GM23338 (cell line): ENCODE data around the gene UBL4A.

Experiments
- CREB1 ChIP-seq: fragments of 250-450 bp; sonication (Bioruptor Pico); IDR thresholded peaks from 2 replicates; pipeline ENCODE4 v1.5.0; 2020; ENCODE audit warnings: low read depth, mild to moderate bottlenecking, moderate library complexity
- EZH2 ChIP-seq: fragments of 200-600 bp; sonication (generic); IDR thresholded peaks from one replicate; pipeline ENCODE4 v1.8.0; 2017; ENCODE audit warnings: antibody characterized with exemption, mild to moderate bottlenecking, low read depth; ENCODE audit not compliant: unreplicated experiment
- EZH2phosphoT487 ChIP-seq: fragments of 200-600 bp; sonication (generic); IDR thresholded peaks from one replicate; pipeline ENCODE4 v1.8.1; 2018; ENCODE audit warnings: antibody characterized with exemption; ENCODE audit not compliant: unreplicated experiment
- JUNB ChIP-seq: IDR thresholded peaks from one replicate; pipeline ENCODE4 v1.6.1; 2016; ENCODE audit warnings: antibody characterized with exemption; ENCODE audit not compliant: unreplicated experiment
- NANOG ChIP-seq: IDR thresholded peaks from 2 replicates; pipeline ENCODE4 v1.6.1; 2016; ENCODE audit warnings: antibody characterized with exemption, borderline replicate concordance
- POLR2AphosphoS5 ChIP-seq: IDR thresholded peaks from 2 replicates; pipeline ENCODE4 v1.6.1; 2016; ENCODE audit warnings: antibody characterized with exemption, low read depth
- STAT1 ChIP-seq: IDR thresholded peaks from one replicate; pipeline ENCODE4 v1.6.1; 2016; ENCODE audit warnings: antibody characterized with exemption; ENCODE audit not compliant: unreplicated experiment
- ZNF114 ChIP-seq: fragments of 250-450 bp; sonication (Bioruptor Pico); IDR thresholded peaks from 2 replicates; pipeline ENCODE4 v1.5.0; 2020; ENCODE audit warnings: mild to moderate bottlenecking, moderate library complexity
- ZNF331 ChIP-seq: fragments of 250-450 bp; sonication (Bioruptor Pico); IDR thresholded peaks from 2 replicates; pipeline ENCODE4 v1.5.0; 2020; ENCODE audit warnings: low read depth, mild to moderate bottlenecking, moderate library complexity
- TF ChIP-seq, protein P1 (sequence below), 2 experiments: fragments of 200-600 bp in 1 of 2; sonication (generic) in 1 of 2; conservative IDR thresholded peaks; 2 replicates each; pipeline versions ENCODE4 v1.5.1 to v1.6.1; 2016 to 2017; ENCODE audit warnings: antibody characterized with exemption in 2 of 2, low read depth in 2 of 2, mild to moderate bottlenecking in 2 of 2, moderate library complexity in 1 of 2
- TF ChIP-seq, protein P2 (sequence below): IDR thresholded peaks from one replicate; pipeline ENCODE4 v1.6.1; 2018; ENCODE audit warnings: antibody characterized with exemption; ENCODE audit not compliant: unreplicated experiment
- TF ChIP-seq, protein P3 (sequence below): IDR thresholded peaks from 2 replicates; pipeline ENCODE4 v1.6.1; 2016; ENCODE audit warnings: antibody characterized with exemption
- TF ChIP-seq, protein P4 (sequence below): fragments of 250-450 bp; sonication (Bioruptor Pico); IDR thresholded peaks from 2 replicates; pipeline ENCODE4 v1.5.0; 2020; ENCODE audit warnings: mild to moderate bottlenecking, moderate library complexity

DNA sequence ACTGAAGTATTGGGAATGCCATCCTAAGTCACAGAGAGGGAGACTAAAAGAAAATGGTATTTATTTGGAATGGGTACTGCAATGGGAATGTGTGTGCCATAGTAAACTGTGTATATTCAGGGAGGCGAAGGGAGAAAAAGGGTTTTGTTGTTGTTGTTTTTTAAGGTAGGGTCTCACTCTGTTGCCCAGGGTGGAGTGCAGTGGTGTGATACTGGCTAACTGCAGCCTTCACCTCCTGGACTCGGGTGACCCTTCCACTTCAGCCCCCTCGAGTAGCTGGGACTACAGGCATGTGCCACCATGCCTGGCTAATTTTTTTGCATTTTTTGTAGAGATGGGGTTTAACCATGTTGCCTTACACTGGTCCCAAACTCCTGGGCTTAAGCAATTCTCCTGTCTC, 8.3 kb upstream of the UBL4A start:
- TF ChIP-seq ZNF114 (CRISPR knock-in tag) (no peak), EZH2phosphoT487 (no peak), EZH2 (no peak), POLR2AphosphoS5 (no peak), NANOG (no peak), ZNF331 (CRISPR knock-in tag) (no peak), CREB1 (no peak), STAT1 (no peak), JUNB (no peak)
- TF ChIP-seq, protein P1, sequence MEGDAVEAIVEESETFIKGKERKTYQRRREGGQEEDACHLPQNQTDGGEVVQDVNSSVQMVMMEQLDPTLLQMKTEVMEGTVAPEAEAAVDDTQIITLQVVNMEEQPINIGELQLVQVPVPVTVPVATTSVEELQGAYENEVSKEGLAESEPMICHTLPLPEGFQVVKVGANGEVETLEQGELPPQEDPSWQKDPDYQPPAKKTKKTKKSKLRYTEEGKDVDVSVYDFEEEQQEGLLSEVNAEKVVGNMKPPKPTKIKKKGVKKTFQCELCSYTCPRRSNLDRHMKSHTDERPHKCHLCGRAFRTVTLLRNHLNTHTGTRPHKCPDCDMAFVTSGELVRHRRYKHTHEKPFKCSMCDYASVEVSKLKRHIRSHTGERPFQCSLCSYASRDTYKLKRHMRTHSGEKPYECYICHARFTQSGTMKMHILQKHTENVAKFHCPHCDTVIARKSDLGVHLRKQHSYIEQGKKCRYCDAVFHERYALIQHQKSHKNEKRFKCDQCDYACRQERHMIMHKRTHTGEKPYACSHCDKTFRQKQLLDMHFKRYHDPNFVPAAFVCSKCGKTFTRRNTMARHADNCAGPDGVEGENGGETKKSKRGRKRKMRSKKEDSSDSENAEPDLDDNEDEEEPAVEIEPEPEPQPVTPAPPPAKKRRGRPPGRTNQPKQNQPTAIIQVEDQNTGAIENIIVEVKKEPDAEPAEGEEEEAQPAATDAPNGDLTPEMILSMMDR (conservative IDR thresholded peaks at IDR 0.05; ENCODE audit: low read depth in 2 of 2), result no peak
- TF ChIP-seq, protein P2, sequence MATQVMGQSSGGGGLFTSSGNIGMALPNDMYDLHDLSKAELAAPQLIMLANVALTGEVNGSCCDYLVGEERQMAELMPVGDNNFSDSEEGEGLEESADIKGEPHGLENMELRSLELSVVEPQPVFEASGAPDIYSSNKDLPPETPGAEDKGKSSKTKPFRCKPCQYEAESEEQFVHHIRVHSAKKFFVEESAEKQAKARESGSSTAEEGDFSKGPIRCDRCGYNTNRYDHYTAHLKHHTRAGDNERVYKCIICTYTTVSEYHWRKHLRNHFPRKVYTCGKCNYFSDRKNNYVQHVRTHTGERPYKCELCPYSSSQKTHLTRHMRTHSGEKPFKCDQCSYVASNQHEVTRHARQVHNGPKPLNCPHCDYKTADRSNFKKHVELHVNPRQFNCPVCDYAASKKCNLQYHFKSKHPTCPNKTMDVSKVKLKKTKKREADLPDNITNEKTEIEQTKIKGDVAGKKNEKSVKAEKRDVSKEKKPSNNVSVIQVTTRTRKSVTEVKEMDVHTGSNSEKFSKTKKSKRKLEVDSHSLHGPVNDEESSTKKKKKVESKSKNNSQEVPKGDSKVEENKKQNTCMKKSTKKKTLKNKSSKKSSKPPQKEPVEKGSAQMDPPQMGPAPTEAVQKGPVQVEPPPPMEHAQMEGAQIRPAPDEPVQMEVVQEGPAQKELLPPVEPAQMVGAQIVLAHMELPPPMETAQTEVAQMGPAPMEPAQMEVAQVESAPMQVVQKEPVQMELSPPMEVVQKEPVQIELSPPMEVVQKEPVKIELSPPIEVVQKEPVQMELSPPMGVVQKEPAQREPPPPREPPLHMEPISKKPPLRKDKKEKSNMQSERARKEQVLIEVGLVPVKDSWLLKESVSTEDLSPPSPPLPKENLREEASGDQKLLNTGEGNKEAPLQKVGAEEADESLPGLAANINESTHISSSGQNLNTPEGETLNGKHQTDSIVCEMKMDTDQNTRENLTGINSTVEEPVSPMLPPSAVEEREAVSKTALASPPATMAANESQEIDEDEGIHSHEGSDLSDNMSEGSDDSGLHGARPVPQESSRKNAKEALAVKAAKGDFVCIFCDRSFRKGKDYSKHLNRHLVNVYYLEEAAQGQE, result no peak
- TF ChIP-seq, protein P3, sequence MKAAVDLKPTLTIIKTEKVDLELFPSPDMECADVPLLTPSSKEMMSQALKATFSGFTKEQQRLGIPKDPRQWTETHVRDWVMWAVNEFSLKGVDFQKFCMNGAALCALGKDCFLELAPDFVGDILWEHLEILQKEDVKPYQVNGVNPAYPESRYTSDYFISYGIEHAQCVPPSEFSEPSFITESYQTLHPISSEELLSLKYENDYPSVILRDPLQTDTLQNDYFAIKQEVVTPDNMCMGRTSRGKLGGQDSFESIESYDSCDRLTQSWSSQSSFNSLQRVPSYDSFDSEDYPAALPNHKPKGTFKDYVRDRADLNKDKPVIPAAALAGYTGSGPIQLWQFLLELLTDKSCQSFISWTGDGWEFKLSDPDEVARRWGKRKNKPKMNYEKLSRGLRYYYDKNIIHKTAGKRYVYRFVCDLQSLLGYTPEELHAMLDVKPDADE, result no peak
- TF ChIP-seq, protein P4, sequence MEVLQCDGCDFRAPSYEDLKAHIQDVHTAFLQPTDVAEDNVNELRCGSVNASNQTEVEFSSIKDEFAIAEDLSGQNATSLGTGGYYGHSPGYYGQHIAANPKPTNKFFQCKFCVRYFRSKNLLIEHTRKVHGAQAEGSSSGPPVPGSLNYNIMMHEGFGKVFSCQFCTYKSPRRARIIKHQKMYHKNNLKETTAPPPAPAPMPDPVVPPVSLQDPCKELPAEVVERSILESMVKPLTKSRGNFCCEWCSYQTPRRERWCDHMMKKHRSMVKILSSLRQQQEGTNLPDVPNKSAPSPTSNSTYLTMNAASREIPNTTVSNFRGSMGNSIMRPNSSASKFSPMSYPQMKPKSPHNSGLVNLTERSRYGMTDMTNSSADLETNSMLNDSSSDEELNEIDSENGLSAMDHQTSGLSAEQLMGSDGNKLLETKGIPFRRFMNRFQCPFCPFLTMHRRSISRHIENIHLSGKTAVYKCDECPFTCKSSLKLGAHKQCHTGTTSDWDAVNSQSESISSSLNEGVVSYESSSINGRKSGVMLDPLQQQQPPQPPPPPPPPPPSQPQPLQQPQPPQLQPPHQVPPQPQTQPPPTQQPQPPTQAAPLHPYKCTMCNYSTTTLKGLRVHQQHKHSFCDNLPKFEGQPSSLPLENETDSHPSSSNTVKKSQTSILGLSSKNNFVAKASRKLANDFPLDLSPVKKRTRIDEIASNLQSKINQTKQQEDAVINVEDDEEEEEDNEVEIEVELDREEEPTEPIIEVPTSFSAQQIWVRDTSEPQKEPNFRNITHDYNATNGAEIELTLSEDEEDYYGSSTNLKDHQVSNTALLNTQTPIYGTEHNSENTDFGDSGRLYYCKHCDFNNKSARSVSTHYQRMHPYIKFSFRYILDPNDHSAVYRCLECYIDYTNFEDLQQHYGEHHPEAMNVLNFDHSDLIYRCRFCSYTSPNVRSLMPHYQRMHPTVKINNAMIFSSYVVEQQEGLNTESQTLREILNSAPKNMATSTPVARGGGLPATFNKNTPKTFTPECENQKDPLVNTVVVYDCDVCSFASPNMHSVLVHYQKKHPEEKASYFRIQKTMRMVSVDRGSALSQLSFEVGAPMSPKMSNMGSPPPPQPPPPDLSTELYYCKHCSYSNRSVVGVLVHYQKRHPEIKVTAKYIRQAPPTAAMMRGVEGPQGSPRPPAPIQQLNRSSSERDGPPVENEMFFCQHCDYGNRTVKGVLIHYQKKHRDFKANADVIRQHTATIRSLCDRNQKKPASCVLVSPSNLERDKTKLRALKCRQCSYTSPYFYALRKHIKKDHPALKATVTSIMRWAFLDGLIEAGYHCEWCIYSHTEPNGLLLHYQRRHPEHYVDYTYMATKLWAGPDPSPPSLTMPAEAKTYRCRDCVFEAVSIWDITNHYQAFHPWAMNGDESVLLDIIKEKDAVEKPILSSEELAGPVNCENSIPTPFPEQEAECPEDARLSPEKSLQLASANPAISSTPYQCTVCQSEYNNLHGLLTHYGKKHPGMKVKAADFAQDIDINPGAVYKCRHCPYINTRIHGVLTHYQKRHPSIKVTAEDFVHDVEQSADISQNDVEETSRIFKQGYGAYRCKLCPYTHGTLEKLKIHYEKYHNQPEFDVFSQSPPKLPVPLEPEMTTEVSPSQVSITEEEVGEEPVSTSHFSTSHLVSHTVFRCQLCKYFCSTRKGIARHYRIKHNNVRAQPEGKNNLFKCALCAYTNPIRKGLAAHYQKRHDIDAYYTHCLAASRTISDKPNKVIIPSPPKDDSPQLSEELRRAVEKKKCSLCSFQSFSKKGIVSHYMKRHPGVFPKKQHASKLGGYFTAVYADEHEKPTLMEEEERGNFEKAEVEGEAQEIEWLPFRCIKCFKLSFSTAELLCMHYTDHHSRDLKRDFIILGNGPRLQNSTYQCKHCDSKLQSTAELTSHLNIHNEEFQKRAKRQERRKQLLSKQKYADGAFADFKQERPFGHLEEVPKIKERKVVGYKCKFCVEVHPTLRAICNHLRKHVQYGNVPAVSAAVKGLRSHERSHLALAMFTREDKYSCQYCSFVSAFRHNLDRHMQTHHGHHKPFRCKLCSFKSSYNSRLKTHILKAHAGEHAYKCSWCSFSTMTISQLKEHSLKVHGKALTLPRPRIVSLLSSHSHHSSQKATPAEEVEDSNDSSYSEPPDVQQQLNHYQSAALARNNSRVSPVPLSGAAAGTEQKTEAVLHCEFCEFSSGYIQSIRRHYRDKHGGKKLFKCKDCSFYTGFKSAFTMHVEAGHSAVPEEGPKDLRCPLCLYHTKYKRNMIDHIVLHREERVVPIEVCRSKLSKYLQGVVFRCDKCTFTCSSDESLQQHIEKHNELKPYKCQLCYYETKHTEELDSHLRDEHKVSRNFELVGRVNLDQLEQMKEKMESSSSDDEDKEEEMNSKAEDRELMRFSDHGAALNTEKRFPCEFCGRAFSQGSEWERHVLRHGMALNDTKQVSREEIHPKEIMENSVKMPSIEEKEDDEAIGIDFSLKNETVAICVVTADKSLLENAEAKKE (CRISPR knock-in tag), result no peak
